Tibial nerve (tissue), 4 donors: ENCODE data around the gene ANXA11.

Experiments
- CTCF ChIP-seq, 5 experiments: fragments of 200-600 bp in 3 of 5; fragments of 450-650 bp in 2 of 5; sonication (generic) in 3 of 5; IDR thresholded peaks; one replicate each; pipeline ENCODE4 v1.5.1; 2016 to 2019; ENCODE audit warnings: antibody characterized with exemption in 5 of 5, mild to moderate bottlenecking in 3 of 5, moderate library complexity in 2 of 5
- EP300 ChIP-seq, 2 donors: sonication (generic); formaldehyde crosslinking; IDR thresholded peaks; one replicate each; pipeline ENCODE4 v1.6.1; 2017; ENCODE audit warnings: antibody characterized with exemption in 2 of 2, mild to moderate bottlenecking in 1 of 2

GRCh38 chr10:80118669-80119068, 86.7 kb downstream of the ANXA11 start:
- TF ChIP-seq CTCF (IDR thresholded peaks at IDR 0.05), result no peak
- no peak for TF ChIP-seq EP300 (IDR thresholded peaks at IDR 0.05)
